Thyroid gland (tissue), 4 donors: ENCODE results near the gene PRKCE.

Experiments
- CTCF ChIP-seq, 6 experiments: fragments of 200-600 bp in 3 of 6; fragments of 450-650 bp in 3 of 6; sonication (generic) in 3 of 6; IDR thresholded peaks; one replicate each; pipeline ENCODE4 v1.5.1; 2016 to 2019; ENCODE audit warnings: antibody characterized with exemption in 6 of 6, mild to moderate bottlenecking in 2 of 6, inconsistent platforms in 1 of 6, moderate library complexity in 1 of 6
- POLR2A ChIP-seq, 2 donors: fragments of 450-650 bp; IDR thresholded peaks; one replicate each; pipeline ENCODE4 v1.6.1; 2017; ENCODE audit warnings: antibody characterized with exemption in 2 of 2, mild to moderate bottlenecking in 2 of 2, moderate library complexity in 1 of 2

- no peak for TF ChIP-seq CTCF (IDR thresholded peaks at IDR 0.05)
- TF ChIP-seq POLR2A (IDR thresholded peaks at IDR 0.05): no peak
These were observed 475.7 kb downstream of the PRKCE start for GRCh38 chr2:46127176-46127575.
